ENCODE results near the gene SMOC2. TPM values are rescaled to one million over a fixed set of nuclear protein-coding genes. Genes with fewer than 3 reads are reported as not detected.
"Not testable (repeated sequence)": the region's sequence is repeated elsewhere in the genome, so short reads cannot be mapped to it uniquely, and the experiment has no call there.

The SMOC2 gene
- polyA plus RNA-seq, 12 donors: 59.8 to 133 (median 90.2) TPM; not detected in 1

DNA sequence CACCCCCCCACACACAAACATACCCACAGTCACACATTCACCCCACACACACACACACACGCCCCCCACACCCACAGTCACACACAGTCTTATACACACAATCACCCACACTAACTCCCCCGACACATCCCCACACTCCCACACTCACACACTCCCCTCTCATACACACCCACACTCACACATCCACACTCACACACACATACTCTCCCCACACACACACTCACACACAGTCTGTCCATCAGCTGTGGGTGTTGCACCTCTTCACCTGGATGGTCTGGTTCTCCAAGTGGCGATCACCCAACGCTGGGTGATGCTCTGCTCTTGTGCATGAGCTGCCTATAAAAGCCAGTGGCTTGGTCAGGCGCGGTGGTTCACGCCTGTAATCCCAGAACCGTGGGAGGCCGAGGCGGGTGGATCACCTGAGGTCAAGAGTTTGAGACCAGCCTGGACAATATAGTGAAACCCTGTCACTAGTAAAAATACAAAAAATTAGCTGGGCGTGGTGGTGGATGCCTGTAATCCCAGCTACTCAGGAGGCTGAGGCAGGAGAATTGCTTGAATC is 158.9 kb downstream of the SMOC2 start:
- no peak for DNase-seq

DNA sequence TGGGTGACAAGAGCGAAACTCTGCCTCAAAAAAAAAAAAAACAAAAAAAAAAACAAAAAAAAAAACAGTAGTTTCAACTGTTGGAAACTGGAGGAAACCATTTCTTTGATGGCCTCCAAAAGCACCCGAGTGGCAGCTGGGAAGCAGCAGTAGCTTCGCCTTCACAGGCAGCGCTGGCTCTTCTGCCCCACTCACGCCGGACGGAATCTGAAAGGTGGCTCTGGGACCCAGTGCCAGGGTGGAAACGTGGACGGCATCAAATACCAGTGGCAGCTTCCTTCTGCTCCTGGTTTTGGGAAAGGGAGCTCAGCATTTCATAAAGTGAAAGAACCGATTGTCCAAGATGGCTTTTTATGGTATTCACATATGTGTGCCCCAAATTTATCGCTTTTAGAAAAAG is 159.4 kb downstream of the SMOC2 start:
- no peak for DNase-seq

DNA sequence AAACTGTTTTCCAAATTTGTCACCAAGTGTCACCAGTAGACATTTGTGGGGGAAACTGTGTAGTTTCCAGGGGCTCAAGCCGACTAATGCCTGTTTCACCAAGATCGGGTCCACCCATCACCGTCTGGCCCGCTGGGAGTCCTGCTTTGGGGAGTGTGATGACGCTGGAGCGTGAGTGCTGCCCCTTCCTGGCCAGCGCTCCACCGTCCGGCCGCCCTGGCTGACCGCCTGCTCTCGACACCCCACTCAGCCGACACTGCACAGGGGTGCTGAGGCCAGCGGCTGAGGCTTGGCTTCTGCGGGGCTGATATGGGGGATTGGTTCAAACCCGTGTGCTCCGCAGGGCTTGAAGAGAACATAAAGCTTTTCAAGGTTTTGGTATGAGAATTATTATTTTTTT is 160.1 kb downstream of the SMOC2 start:
- no peak for DNase-seq

DNA sequence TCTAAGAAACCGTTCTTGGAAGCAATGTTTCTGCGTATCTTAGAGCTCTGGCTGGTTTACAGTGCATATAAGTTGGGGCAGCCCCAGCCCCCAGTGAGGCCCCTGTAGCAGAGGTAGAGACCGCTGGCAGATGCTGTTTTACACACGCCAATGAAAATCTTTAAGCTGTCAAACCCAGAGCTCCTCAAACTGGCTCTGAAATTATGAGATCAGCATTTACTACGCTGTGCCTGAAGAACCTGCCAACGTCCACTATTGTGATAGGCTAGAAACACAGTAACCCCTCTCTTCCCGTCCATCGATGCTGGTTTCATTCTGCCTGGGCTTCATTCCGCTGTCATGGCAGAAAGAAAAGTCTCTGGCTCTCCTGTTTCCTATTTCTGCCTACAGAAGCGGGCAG is 160.6 kb downstream of the SMOC2 start:
- DNase-seq: no peak

DNA sequence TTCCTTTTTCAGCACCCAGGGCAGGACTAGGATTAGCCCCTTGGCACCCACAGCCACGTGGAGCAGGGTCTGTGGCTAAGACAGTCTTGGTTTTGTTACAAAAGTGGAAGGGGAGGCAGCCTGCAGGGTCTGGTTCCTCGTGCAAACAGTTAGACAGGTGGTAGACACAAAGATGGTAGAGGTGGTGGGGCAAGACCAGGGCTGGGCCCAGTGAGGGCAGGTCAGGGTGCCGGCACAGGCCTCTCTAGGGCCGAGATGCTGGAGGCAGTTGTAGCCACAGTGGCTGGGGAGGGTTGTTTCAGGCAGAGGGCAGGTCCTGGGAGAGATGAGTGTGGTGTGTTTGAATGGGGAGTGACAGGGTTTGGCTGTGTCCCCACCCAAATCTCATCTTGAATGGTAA is 161.6 kb downstream of the SMOC2 start:
- no peak for DNase-seq

DNA sequence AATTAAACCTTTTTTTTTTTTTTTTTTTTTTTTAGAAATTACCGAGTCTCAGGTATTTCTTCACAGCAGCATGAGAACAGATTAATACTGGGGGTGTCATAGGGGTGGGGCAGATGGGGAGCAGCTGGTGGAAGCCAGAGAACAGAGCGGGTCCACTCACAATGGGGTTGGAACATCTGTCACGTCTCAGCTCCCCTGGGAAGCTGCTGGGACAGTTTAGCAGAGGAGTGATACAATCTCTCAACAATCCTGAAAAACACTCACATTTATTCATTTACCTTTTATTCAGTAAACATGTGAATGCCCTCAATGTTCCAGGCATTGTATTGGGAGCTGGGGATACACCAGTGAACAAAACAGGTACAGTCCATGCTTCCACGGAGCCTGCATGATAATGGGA is 162.2 kb downstream of the SMOC2 start:
- DNase-seq: no peak

DNA sequence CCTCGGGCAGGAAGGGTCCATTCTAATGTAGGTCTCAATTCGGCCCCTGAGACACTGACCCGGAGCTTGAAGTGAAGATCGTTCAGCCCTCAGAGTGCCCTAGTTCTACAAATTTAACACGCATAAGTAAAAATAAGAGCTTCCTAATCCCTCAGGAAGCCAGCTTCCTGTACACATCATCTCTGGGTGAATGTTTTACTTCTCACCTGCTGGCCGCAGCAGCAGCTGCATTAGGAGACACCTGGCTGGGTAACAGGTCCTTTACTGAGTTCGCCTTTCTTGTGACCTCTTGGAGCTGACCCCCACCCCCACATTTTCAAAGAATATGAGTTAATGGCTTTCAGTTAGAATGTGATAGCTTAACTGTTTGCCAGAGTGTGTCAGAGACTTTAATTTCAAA is 165.0 kb downstream of the SMOC2 start:
- no peak for DNase-seq

DNA sequence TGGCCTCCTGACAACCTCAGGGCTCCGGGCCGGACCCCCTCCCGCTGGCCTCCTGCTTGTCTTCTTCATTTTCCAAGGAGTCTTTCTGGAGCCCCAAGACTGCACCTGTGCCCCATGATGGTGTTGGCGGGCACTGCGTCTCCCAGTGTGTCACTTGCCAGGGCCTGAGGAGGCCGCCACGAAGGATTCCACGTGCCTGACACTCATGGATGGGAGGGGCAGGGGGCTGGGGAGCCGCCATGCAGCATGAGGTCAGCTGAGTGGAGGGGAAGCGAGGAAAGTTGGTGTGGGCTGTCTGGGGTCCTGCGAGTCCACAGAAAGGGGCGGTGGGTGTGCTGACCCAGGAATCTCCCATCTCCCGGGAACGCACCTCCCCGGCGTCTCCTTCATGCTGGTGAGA is 165.7 kb downstream of the SMOC2 start:
- no peak for DNase-seq

DNA sequence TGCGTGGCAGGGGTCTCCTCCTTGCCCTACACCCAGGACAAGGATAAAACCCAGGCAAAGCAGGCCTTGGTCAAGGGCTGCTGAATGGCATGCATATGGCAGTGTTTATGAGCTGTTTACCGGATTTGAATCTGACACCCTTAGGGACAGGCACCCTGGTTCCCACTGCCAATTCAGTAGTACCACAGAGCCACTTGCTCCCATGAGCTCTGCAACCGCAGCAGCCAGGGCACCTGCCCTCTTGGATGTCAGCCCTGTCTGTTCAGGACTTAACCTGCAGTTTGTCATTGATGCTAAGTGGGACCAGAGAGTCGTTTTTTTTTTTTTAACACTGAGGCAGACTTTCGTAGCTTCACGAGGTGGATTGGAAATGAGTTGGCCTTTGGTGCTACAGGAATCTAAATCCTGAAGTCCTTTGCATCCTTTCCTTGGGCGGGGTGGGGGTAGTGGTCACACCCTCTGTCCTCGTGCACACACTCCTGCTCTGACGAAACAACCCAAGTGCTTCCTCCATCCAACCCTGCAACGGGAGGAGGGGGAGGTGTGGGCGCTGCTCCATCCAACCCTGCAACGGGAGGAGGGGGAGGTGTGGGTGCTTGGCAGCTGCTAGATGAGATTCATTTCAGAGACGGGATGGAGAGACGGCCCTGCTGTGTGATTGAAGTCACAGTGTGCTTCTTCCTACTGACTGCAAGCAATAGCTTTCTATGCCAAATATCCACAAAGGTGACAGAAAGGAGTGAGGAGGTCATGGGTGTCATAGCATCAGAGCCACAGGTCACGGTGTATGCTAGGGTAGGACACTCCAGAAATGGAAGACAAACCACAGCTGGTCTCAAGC is 166.5 kb downstream of the SMOC2 start:
- no peak for DNase-seq

DNA sequence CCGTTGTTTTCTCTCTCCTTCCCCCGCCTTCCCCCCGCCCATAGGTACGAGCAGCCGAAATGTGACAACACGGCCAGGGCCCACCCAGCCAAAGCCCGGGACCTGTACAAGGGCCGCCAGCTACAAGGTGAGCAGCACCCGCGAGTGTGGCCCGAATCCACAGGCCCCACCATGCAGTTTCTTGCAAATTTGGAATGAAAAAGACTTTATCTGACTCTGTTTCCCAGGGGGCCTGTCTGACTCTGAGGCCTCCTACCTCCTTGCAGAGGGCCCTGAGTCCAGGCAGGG is 167.1 kb downstream of the SMOC2 start:
- no peak for DNase-seq

DNA sequence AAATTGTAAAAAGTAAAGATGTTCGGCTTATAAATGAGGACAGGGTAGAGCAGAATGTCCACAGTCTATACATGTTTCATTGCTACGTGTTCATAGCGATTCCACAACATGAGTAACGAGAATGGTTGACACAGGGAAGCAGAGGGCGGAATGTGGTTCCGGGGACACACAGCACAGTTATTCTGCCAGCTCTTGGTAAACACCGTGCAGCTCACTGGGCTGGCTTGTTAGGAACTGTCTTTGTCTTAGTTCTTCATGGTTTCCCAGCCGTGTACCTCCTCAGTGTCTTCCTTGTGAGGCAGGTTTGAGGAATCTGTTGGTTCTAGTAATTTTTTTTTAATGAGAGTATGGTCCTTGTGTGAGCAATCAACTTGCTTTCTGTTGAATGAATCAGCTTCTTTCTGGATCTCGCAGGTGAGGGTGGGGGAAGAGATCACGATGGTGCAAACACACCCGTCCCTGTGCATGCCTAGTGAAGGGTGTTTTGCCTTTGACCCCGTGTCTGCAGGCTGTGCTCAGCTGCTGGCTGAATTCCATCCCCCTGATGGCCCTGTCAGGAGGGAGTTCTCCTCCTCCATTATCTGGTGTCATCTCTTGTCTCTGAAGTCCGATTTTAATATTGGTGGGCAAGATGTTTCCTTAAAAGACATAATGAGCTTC is 168.2 kb downstream of the SMOC2 start:
- DNase-seq: no peak

DNA sequence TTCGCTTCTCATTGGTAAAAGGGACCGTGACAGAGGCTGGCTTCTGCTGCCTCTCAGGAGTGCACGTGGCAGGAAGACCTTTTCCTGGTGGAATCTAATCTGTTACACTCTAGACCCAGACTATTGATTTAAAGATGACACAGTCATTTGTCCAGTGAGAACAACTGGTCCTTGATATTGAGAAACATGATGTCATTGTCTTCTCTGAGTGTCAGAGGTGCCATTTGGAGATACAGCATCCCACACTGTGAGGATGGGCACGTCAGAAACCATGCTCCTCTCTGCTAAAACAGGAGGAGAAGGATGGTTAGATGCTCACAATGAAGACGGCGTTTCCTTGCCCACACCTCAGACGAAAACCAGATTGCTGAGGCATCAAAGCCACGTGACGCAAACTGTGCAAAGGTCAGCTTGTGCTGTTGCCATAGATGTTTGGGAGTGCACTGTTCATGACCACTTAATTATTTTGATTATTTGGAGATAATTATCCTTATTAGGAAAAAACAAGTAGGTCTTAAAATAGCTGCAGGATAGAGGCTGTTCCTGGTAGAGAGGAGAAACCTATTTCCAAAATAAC is 169.0 kb downstream of the SMOC2 start:
- no peak for DNase-seq

DNA sequence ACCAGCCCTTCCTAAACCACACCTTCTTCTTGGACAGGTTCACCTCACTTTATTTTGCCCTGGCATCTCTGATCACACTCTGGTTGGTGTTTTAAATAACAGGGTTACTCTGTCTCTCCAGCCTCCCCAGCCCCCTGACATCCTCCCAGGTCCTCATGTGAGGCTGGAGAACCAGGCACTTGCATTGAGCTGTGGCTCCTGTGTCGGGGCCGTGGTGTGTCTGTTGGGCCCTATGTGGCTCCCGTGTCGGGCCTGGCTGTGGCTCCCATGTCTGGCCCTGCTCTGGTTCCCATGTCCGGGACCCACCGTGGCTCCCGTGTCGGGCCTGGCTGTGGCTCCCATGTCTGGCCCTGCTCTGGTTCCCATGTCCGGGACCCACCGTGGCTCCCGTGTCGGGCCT is 170.0 kb downstream of the SMOC2 start:
- DNase-seq: not testable (repeated sequence)

DNA sequence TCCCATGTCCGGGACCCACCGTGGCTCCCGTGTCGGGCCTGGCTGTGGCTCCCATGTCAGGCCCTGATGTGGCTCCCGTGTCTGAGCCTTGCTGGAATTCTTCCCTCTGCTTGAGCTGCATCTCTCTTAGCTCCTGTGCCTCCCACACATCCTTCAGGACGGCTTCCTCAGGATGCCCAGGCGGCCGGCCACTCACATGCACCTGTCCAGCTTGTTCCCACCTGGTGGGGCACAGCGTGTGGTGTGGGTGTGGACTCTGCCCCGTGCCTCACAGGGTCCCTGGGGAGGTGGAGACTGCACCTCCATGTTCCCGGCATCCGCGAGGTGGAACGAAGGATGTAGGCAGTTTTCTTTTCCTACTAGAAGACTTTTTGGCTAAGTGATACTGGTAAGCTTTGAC is 170.7 kb downstream of the SMOC2 start:
- no peak for DNase-seq

DNA sequence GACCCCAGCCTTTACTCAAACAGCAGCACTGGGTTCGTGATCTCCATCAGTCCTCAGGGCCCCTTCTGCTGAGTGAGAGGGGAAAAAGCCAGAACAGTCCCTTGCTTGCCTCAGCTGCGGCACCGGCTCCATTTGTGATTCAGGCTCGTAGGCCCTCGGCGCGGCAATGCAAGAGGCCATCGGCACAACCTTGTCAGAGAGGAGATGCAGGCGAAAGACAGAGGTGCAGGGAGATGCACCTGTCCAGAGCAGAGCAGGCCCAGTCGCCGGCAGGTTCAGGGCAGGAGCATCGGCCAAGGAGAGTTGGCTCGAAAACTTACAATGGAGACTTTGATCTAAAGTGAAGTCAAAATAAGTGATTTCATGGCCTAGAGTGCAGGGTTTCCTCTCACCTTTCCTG is 171.6 kb downstream of the SMOC2 start:
- no peak for DNase-seq

DNA sequence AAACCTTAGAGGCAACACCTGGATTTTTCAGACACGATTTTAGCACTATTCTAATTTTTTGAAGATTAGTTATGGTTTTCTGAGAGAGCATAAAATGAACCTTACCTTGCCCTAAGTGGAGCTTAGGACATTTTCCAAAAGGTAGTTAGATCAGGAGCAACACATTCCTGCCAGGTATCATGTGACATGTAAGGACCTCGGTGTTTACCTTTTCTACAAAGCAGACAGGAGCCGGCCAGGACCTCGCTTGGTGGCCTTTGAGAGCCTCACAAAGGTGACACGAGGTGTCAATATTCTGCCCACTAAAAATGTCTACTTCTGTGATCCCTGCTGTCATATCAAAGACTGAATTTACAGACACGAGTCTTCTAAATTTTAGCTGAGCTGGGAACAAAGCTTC is 174.9 kb downstream of the SMOC2 start:
- DNase-seq: no peak

DNA sequence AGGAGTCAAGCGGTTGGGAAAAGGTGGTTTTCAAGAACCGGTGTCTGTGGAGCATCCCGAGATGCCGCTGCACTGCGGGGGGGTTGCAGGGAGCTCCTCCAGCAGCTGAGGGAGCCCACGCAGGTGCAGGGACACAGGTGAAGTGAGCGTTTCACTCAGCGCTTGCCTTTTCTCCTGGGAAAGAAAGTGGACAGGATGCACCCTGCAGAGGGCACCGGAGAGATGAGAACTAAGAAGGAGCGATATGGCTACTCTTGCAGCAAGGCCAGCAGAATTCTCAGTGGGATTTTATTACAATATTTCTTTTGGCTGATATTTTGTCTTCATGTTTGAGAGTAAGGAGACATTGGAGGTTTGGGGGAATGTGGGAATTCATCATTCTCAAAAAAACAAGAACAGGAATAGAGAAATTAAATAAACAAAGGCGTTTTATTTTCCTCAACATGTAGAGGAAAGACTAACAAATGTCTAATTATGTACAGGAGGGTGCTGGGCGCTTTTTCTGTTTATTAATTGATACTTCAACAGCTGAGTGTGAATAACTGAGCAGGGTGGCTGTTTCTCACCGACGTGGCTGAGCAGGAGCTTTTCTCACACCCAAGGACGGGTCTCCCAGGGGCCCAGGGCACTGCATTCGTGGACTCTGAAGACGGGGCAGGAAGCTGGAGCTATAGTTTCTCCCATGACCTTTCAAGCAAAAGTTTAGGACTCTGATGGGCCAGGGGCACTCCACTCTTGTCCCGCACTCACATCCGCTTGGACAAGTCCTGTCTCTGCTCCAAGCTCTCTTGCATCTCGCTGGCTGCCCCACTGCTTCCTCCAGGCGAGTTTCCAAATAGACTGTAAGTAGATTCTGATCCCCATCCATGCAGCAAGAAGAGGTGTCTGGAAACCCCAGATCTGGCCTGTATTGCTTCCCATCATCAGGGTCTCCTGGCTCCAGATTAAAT is 176.1 kb downstream of the SMOC2 start:
- no peak for DNase-seq

DNA sequence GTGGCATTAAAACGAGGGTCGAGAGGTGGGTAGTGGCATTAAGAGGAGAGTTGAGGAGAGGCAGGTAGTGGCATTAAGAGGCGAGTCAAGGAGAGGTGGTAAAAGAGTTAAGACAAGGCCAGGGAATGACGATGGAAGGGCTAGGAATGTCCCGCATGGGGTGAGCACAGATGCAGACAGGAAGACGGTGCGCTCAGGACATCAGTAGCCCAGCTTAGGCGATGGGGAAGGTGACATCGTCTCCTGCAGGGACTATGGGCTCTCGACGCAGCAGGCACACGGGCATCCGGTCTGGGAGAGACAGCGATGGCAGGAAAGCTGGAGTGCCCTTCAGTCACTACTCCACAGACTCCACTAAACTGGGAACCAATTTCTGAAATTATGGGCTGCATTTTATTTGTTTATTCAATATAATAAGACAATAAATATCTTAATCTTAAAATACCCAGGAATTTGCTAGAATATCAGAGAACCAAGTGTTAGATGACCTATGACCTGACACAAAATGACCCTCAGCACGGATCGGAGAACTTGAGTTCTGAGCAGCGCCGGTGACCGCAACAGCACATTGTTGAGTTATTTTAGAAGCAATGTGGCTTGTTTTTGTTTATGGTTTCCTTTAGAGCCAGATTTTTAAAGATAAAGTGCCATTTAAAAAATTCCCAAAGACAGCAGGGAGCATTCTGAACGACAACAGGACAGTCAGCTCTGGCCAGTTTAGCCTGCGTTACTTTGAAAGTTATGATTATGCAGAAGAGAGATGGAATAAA is 177.7 kb downstream of the SMOC2 start:
- DNase-seq: no peak

DNA sequence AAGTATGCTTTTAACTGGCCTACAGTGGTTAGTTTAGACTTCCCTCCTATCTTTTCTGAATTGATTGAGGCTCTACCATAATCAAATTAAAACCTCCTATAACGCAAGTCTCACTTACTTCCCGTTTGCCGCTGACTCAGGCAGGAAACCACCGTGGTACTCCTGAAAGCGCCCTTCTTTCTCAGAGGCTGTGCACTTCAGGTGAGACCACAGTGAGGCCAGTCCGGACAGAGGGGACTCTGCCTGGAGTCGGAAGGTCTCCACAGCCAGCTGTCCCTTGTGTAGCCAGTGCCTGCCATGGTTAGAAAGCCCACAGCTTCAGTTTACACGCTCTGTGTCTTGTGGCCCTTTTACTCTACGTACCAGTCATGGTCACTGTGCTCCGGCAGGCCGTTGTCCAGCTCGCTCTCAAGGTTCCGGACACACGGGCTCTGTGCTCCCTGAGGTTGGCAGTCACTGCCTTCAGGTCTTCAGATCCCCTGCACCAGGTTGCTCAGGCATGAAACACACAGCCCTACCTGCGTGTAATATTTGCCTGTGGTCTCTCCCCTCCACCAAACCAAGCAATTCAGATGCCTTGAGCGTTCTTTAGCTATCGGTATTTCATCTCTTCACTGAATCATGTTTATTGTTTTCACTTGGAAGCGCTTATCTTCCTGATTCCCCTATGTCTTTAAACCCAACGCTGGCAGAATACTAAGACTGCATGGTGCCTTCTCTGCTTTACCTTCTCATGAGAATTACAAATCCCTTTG is 178.8 kb downstream of the SMOC2 start:
- no peak for DNase-seq

DNA sequence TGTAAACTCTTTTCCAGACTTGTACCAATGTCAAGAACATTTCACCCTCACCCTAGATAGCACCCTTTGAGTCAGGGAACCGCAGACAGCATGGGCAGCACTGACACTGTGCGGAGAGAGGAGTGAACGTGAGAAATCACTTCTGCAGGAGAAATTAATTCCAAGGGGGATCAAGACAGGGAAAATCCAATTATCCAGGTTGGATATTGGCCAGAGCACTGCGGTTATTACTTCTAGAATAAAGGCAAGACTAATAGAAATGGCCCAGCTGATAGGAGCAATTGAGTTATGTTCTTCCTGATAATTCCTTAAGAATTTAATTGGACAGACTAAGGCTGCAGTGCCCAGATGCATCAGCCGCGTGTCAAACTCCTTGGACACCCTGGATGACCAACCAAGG is 179.6 kb downstream of the SMOC2 start:
- no peak for DNase-seq

All from muscle of arm (tissue), 12 donors.